CD4-positive, alpha-beta T cell treated with Interleukin-17A for 4 hours (primary cell): ENCODE results near the gene ARID4A.
"Not testable (repeated sequence)": the region's sequence is repeated elsewhere in the genome, so short reads cannot be mapped to it uniquely, and the experiment has no call there.

ENCODE experiments used
- DNase-seq: peaks from one replicate; pipeline ENCODE4 v3.0.0-alpha.2; 2020; ENCODE audit warnings: mixed read lengths

Gene ARID4A

GRCh38 chr14:58296726-58297125 lies 1.6 kb upstream of the ARID4A start:
- DNase-seq: no peak

DNA sequence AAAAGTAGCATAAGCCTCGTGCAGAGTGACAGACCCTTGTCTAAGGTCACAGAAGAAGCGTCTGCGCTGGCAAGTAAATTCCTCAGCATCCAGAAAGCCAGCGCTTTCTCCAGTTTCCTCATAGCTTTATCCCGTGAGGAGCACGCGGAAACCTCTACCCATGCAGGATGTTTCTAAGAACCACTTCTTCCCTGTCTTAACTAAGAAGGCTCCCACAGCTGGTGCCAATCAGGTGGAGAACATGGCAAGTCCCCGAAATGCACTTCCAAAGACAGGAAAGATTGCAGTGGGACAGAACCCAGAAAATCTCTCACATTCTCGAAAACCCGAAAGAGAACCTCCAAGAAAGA lies 968 bp upstream of the ARID4A start:
- DNase-seq: no peak

GRCh38 chr14:58297762-58298476 lies 436 bp upstream of the ARID4A start:
- DNase-seq: peak; percentile 98

GRCh38 chr14:58299401-58300330 lies 1.3 kb downstream of the ARID4A start:
- DNase-seq: no peak

DNA sequence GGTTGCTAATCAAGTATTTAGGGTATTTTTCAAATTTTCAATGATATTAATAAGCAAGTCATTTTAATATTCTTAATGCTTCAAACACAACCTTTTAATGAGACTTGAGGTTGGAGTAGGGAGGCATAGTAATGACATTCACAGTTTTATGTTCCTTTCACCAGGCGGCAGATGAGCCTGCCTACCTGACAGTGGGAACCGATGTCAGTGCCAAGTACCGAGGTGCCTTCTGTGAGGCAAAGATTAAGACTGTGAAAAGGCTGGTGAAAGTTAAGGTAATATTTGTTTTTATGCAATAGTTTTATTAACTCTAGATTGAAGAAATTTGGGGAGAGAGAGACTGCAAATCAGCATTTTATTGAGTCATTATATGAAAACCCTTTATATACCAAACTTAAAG lies 3.1 kb downstream of the ARID4A start:
- DNase-seq: no peak

DNA sequence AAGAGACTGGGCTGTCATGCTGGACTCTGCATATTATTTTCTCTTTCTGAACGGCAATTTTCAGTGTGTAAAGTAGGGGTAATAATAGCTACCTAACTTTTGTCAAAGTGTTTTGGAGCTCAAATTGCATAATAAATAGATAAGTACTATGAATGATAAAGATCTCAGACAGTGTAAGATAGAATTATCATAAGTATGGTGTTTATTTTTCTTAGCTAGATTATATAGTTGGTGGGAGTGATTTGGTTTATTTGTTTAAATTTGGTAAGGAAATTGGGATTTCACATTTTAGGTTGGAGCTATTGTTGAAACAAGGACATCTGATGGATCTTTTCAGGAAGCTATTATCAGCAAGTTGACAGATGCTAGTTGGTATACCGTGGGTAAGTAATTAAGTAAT lies 7.4 kb downstream of the ARID4A start:
- DNase-seq: no peak

DNA sequence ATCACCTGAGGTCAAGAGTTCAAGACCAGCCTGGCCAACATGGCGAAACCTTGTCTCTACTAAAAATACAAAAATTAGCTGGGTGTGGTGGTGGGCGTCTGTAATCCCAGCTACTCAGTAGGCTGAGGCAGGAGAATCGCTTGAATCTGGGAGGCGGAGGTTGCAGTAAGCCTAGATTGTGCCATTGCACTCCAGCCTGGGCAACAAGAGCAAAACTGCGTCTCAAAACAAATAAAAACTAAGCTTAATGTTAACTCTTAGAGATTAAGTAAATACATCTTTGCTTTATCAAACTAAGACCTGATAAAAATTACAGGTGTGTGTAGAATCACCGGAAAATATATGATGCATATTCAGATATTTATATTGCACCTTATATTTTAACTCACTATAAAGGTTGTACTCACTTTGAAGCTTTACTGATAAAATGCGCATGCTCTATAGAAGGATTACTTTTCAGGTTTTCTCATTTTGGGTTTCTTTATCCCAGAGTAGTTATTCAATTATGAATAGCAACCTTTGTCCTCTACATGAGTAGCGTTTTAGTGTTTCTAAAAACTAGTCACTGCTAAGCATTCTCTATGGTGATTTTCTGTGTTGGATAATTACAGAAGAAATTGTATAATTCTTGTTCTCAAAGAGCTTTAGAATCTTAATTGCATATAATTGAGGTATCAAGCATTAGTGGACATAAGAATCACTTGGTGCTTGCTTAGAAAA lies 9.4 kb downstream of the ARID4A start:
- no peak for DNase-seq

DNA sequence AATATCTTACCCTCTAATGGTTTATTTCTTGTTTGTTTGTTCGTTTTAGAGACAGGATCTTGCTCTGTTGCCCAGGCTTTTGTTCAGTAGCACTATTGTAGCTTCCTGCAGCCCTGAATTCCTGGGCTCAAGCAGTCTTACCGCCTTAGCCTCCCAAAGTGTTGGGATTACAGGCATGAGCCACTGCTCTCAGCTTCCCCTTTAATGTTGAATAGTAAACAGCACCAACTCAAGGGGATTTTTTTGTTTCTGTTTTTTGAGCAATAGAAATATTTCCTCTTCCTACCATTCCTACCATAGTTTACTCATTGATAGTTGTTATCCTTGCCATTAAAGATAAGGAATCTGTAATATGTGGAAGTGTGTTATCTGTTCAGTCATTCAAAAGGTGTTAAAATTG lies 10.7 kb downstream of the ARID4A start:
- DNase-seq: no peak

DNA sequence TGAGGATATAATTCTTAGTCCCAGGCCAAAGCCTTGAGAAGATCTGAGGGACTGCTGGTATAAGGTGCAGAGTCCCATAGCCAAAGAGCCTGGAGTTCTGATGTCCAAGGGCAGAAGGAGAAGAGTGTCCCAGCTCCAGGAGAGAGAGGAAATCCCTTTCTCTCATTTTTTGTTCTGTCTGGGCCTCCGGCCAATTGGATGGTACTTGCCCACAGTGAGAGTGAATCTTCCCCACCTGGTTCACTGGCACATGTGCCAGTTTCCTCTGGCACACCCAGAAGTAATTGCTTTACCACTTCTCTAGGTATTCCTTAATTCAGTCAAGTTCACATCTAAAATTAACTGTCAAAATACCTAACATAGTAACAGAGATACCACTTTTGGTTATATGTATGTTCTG lies 15.3 kb downstream of the ARID4A start:
- no peak for DNase-seq

DNA sequence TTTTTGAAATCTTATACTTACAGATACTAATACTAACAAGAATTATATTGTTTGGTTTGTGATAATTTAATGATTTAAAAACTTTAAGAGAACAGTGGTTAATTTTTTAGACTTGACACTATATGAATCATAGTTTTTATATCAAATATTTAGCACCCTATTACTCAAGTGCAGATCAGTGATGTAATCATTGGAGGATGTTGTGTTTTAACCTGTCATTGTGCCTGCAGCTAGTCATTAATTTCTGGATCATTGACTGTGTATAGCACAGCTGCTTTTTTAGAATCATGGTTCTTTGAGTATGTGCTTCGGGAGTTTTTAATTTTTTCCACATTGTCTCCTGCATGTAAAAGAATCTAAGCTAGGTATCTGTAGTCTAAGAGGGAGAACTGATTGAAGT lies 17.3 kb downstream of the ARID4A start:
- no peak for DNase-seq

GRCh38 chr14:58327019-58327418 lies 28.7 kb downstream of the ARID4A start:
- DNase-seq: no peak

- peak; percentile 96 for DNase-seq
Observed at GRCh38 chr14:58331111-58331510, 32.8 kb downstream of the ARID4A start.

- DNase-seq: no peak
Observed at GRCh38 chr14:58332561-58332960, 34.2 kb downstream of the ARID4A start.

GRCh38 chr14:58339666-58340065 lies 41.3 kb downstream of the ARID4A start:
- not testable (repeated sequence) for DNase-seq

DNA sequence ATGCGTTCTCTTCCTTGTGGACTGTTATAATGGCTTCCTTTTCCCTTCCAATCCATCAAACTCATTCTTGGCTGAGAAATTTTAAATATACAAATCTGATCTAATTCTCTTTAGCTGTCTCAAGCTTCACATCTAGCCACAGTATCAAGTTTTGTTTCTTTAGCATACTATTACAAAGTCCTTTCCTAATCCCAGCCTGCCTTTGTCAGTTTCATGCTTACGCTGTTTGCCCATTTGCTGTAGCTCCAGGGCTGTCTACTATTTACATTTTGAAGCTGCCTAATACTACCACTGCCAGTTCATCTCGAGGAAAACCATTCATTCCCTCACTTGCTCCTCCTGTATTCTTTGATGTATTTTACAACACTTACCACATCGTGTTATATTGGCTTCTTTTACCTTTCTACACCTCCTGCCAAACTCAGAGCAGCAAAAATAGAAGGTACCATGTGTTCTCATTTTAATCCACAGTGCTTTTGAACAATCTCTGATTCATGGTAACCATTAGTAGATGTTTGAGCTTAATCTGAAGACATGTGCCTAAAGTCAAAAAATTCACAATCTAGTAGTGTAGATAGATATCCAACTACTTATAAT lies 42.9 kb downstream of the ARID4A start:
- DNase-seq: no peak

GRCh38 chr14:58343535-58343934 lies 45.2 kb downstream of the ARID4A start:
- not testable (repeated sequence) for DNase-seq

- no peak for DNase-seq
Observed at GRCh38 chr14:58353516-58354299, 55.4 kb downstream of the ARID4A start.

DNA sequence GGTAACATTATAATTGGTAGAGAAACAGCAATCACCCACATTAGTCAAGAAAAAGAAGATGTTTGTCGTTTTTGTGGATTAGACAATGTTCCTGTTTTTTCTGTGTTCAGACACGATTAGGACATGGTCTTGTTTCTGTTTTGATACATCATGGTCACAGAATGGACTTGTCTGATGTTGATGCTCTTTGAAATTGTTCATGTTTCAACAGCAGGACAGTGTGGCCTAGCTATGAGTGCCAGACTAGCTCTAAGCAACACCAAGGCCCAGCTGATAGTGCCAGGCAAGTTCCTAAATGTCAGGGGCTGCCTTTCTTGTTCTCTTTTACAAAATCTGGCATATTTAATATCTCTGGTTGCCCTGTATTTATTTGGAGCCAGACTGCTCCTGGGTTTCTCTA lies 56.5 kb downstream of the ARID4A start:
- DNase-seq: no peak

GRCh38 chr14:58356268-58356667 lies 57.9 kb downstream of the ARID4A start:
- no peak for DNase-seq

DNA sequence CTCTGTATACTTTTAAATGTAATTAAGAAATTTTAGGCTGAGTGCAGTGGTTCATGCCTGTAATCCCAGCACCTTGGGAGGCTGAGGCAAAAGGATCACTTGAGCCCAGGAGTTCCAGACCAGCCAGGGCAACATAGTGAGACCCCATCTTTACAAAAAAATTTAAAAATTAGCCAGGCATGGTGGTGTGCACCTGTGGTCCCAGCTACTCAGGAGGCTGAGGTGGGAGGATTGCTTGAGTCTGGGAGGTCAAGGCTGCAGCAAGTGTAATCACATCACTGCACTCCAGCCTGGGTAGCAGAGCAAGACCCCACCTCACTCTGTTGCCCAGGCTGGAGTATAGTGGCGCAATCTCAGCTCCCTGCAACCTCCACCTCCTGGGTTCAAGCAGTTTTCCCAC lies 63.9 kb downstream of the ARID4A start:
- not testable (repeated sequence) for DNase-seq

- DNase-seq: no peak
Observed at GRCh38 chr14:58362798-58363412, 64.5 kb downstream of the ARID4A start.

GRCh38 chr14:58364316-58364715 lies 66.0 kb downstream of the ARID4A start:
- DNase-seq: no peak
